Nephron progenitor cell (in vitro differentiated cells): Measurements from ENCODE around the gene SGMS1.

Experiments used
- DNase-seq: peaks from one replicate; pipeline ENCODE4 v3.0.0; 2021
- H3K27ac Mint-ChIP-seq: 2 replicates; pipeline ENCODE4 v1.8.0; 2021; ENCODE audit warnings: mild to moderate bottlenecking, moderate library complexity, mixed read lengths
- H3K27me3 Mint-ChIP-seq: 2 replicates; pipeline ENCODE4 v1.8.0; 2021; ENCODE audit warnings: mild to moderate bottlenecking, low read depth, mixed read lengths; ENCODE audit not compliant: poor library complexity
- H3K36me3 Mint-ChIP-seq: 2 replicates; pipeline ENCODE4 v1.8.0; 2021; ENCODE audit warnings: low read depth, mixed read lengths
- H3K4me1 Mint-ChIP-seq: 2 replicates; pipeline ENCODE4 v1.8.0; 2021; ENCODE audit warnings: mixed read lengths
- H3K4me3 Mint-ChIP-seq: 2 replicates; pipeline ENCODE4 v1.8.0; 2021; ENCODE audit warnings: mild to moderate bottlenecking, moderate library complexity, mixed read lengths
- H3K9me3 Mint-ChIP-seq: 2 replicates; pipeline ENCODE4 v1.8.0; 2021; ENCODE audit warnings: mild to moderate bottlenecking, moderate library complexity, mixed read lengths
- CTCF ChIP-seq: fragments of 200-600 bp; sonication (generic); IDR thresholded peaks from 2 replicates; pipeline ENCODE4 v1.5.0; 2021; ENCODE audit warnings: antibody characterized with exemption

The SGMS1 gene

DNA sequence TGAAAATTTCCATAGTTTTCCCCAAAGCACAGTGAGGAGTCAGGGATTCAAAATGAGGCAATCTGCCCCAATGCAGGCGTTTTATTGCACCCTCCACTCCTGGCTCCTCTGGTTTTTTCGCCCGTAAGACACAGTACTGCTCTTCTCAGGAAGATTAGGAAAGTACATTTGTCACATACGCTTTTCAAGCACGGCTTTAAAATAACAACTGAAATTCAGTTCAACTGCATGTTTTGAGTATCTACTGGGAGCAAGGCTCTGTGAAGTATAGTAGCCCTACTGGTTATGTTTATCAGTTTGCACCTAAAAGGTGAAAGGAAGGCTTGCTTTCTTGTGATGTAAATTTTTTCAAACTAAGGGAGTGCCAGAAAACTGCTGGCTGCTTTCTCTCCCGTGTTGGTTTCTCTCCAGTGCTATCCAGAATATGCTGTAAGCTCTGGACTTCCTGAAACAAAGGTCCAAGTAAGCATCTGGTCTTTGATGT, 1.9 kb upstream of the SGMS1 start:
- no peak for DNase-seq

DNA sequence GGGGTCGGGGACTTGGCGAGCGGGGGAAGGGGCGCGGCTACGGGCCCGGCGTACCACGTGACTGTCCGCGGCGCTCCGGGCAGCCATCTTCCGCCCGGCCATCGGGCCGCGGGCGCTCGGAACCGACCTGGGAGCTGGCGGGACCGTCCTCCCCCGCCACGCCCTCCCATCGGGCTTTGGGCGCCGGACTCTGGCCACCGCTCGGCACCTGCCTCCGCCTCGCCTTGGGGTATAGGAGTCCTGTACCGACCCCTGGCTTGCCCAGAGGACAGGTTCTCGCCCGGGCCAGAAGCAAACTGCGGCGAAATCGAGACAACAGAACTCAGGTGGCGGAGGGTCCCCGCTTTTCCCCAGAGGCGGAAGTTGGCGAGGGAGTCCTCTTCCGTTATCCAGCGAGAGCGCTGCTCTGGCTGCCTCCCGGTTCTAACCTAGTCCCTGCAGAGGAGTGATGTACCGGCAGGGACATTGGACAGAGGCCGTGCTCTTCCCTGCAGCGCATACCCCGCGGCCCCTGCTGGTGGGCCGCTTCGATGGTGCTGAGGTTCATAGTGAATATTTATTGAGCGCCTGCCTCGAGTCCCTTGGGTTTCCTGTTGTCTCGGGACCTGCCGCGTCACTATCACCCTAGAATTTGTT, 1.2 kb upstream of the SGMS1 start:
- Mint-ChIP-seq H3K27ac (peak overlapping the region; percentile 99), H3K4me1 (peaks cover 41% of the 10 kb centered on the region), H3K27me3 (peaks cover 2% of the 10 kb centered on the region), H3K36me3 (peaks cover 9% of the 10 kb centered on the region), H3K9me3 (no peaks in the 10 kb centered on the region), H3K4me3 (peak overlapping the region; percentile 93)
- peak; percentile 46 for TF ChIP-seq CTCF
- DNase-seq = peak; percentile 68

More for the DNA sequence above, 1.9 kb upstream of the SGMS1 start:
- no peak for TF ChIP-seq CTCF
- H3K9me3 Mint-ChIP-seq = no peaks in the 10 kb centered on the region
- peaks cover 35% of the 10 kb centered on the region for H3K4me1 Mint-ChIP-seq
- H3K4me3 Mint-ChIP-seq = peak overlapping the region; percentile 93
- H3K27me3 Mint-ChIP-seq = no peaks in the 10 kb centered on the region
- H3K27ac Mint-ChIP-seq = peak overlapping the region; percentile 99
- H3K36me3 Mint-ChIP-seq = peaks cover 11% of the 10 kb centered on the region

DNA sequence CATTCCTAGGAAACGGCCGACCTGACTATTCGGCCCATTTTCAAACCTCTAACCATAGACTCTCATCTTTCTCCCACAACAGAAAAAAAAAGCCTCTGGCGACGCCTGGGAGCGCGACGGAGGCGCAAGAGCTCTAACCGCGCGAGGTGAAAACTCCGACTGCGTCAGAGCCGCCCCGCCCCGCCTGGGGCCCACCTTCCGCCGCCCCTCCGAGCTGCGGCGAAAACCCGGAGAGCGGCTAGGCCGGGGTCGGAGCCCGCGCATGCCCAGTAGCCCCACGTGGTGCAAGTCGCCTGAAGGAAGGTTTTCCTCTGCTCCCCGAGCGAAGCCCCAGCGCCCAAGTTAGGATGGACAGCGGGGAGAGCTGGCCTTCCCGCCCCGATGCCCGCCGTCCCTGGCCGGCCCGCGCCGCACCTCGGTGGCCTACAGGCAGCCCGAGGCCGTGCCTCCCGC, 683 bp upstream of the SGMS1 start:
- Mint-ChIP-seq H3K36me3 (peaks cover 5% of the 10 kb centered on the region), H3K27me3 (peaks cover 2% of the 10 kb centered on the region)

DNA sequence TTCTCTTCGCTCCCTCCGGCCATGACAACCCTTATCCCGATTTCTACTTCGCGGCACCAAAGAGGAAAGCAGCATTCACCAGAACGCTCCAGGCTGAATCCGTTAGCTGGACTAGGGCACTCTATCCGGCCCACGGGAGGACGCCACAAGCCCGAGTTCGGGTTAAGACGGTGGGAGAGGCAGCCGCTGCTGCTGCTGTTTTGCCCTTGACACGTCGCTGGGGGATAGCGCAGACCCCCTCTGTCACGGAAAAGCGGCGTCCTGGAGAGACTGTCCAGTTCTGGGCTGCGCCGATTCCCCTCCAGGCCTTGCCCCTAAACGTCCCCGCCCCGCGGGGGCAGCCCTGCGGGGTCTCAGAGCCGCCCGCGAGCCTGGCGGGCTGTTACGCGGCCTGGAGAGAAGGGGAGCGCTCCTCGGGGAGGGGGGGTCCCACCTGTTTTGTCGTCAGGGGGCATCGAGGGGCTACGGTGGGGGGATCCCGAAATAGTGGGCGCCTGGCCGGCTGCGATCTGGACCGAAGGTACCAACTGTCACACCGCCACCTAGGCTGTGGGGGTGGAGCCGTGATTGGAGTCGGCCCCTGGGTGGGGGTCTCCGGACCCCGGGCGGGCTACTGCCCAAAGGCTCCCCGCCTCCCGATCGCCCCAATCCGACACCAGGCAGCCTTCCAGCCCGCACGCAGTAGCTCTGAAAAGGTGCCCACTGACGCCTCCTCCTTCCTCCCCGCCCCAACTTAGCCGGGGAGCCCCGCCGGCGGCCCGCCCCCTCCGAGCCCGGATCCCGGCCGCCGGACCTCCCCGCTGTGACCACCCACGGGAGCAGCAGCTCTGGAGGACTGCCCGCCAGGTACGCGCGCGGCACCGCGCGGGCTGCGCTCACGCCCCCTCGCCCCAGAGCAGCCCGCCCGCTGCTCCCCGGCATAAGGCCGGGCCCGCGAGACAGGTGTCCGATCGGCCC, 772 bp downstream of the SGMS1 start:
- peak overlapping the region; percentile 92 for H3K4me3 Mint-ChIP-seq
- H3K27ac Mint-ChIP-seq = peak overlapping the region; percentile 93
- H3K9me3 Mint-ChIP-seq = no peaks in the 10 kb centered on the region
- DNase-seq = peak; percentile 58
- H3K27me3 Mint-ChIP-seq = peaks cover 2% of the 10 kb centered on the region
- peaks cover 60% of the 10 kb centered on the region for H3K4me1 Mint-ChIP-seq
- no peak for TF ChIP-seq CTCF
- H3K36me3 Mint-ChIP-seq = peaks cover 5% of the 10 kb centered on the region

More for the DNA sequence above, 683 bp upstream of the SGMS1 start:
- H3K27ac Mint-ChIP-seq = peak overlapping the region; percentile 99
- peak; percentile 98 for DNase-seq
- peak overlapping the region; percentile 92 for H3K4me3 Mint-ChIP-seq
- H3K9me3 Mint-ChIP-seq = no peaks in the 10 kb centered on the region
- TF ChIP-seq CTCF = no peak
- peaks cover 47% of the 10 kb centered on the region for H3K4me1 Mint-ChIP-seq

- peaks cover 2% of the 10 kb centered on the region for H3K27me3 Mint-ChIP-seq
- peak overlapping the region; percentile 93 for H3K27ac Mint-ChIP-seq
- TF ChIP-seq CTCF = no peak
- H3K4me1 Mint-ChIP-seq = peaks cover 61% of the 10 kb centered on the region
- DNase-seq = peak; percentile 74
- no peaks in the 10 kb centered on the region for H3K36me3 Mint-ChIP-seq
- no peaks in the 10 kb centered on the region for H3K9me3 Mint-ChIP-seq
- peak overlapping the region; percentile 92 for H3K4me3 Mint-ChIP-seq
These were observed 1.6 kb downstream of the SGMS1 start for GRCh38 chr10:50621968-50622705.
